H1 (cell line): ENCODE measurements around the gene DTX3. TPM values are rescaled to one million over a fixed set of nuclear protein-coding genes. Genes with fewer than 3 reads are reported as not detected.

Source experiments
- CTCF ChIA-PET: fragments of 300-600 bp; sonication (Branson Sonifier 250); formaldehyde crosslinking; loops from one replicate; lab custom pipeline; 2021; ENCODE audit not compliant: partially characterized antibody; lab: Charles Lee
- POLR2A ChIA-PET: fragments of 300-600 bp; sonication (Branson Sonifier 250); formaldehyde crosslinking; loops from one replicate; lab custom pipeline; 2021; ENCODE audit warnings: inconsistent platforms; ENCODE audit not compliant: partially characterized antibody; lab: Charles Lee
- DNase-seq, 2 experiments: peaks; one replicate each; pipeline versions ENCODE4 v3.0.0 to v3.0.0-alpha.2; 2010 to 2022; ENCODE audit warnings: low spot score in 2 of 2, low read depth in 1 of 2, mixed read lengths in 1 of 2
- FAIRE-seq: peaks from 2 replicates; lab custom pipeline; 2011; peaks lifted over from hg19 to GRCh38; lab: Jason Lieb, UNC
- H2AFZ ChIP-seq: 2 replicates; pipeline ENCODE4 v1.8.1; 2012; ENCODE audit warnings: low read length, inconsistent platforms
- H2AK5ac ChIP-seq: 2 replicates; pipeline ENCODE4 v1.6.1; 2013; ENCODE audit warnings: low read depth, low read length
- H2BK120ac ChIP-seq: replicated peaks from 2 replicates; pipeline ENCODE3; 2013; ENCODE audit warnings: low read depth, low read length, inconsistent platforms
- H2BK12ac ChIP-seq: 2 replicates; pipeline ENCODE4 v1.6.1; 2013; ENCODE audit warnings: low read depth, low read length
- H2BK15ac ChIP-seq: 2 replicates; pipeline ENCODE4 v1.6.1; 2013; ENCODE audit warnings: low read length
- H2BK20ac ChIP-seq: 2 replicates; pipeline ENCODE4 v1.6.1; 2013; ENCODE audit warnings: low read length
- H2BK5ac ChIP-seq: 2 replicates; pipeline ENCODE4 v1.6.1; 2013; ENCODE audit warnings: low read depth, low read length
- H3K14ac ChIP-seq: 2 replicates; pipeline ENCODE4 v1.6.1; 2013; ENCODE audit warnings: inconsistent platforms; ENCODE audit not compliant: insufficient read length
- H3K18ac ChIP-seq: 2 replicates; pipeline ENCODE4 v1.6.1; 2013; ENCODE audit warnings: low read length; ENCODE audit errors: extremely low read depth
- H3K23ac ChIP-seq: 2 replicates; pipeline ENCODE4 v1.6.1; 2013; ENCODE audit warnings: inconsistent platforms; ENCODE audit not compliant: insufficient read length
- H3K23me2 ChIP-seq: 2 replicates; pipeline ENCODE4 v1.6.1; 2013; ENCODE audit warnings: low read depth, low read length
- H3K27ac ChIP-seq: 2 replicates; pipeline ENCODE4 v1.6.1; 2011; ENCODE audit warnings: low read depth, low read length, inconsistent platforms
- H3K27me3 ChIP-seq, 4 experiments: replicated peaks in 1 of 4; 1 replicate in 1 of 4; 2 replicates in 3 of 4; pipeline versions ENCODE4 v1.6.1 to v1.8.1; 2011 to 2013; ENCODE audit warnings: low read length in 3 of 4, mild to moderate bottlenecking in 3 of 4, inconsistent platforms in 2 of 4, mixed read lengths in 2 of 4, moderate library complexity in 1 of 4; ENCODE audit not compliant: control insufficient read depth in 3 of 4, insufficient read depth in 3 of 4; ENCODE audit errors: extremely low read depth in 1 of 4
- H3K36me3 ChIP-seq, 4 experiments: 2 replicates each; pipeline versions ENCODE4 v1.6.1 to v1.8.1; 2011 to 2013; ENCODE audit warnings: mild to moderate bottlenecking in 4 of 4, low read length in 3 of 4, moderate library complexity in 2 of 4, control low read depth in 1 of 4, inconsistent platforms in 1 of 4; ENCODE audit not compliant: insufficient read depth in 4 of 4, control insufficient read depth in 2 of 4
- H3K4ac ChIP-seq: replicated peaks from 2 replicates; pipeline ENCODE3; 2013; ENCODE audit warnings: low read length, low read depth, mixed read lengths, inconsistent platforms; ENCODE audit not compliant: insufficient read length
- H3K4me1 ChIP-seq, 4 experiments: replicated peaks in 1 of 4; 1 replicate in 1 of 4; 2 replicates in 3 of 4; pipeline versions ENCODE4 v1.6.1 to v1.8.1; 2011 to 2013; ENCODE audit warnings: low read length in 3 of 4, inconsistent platforms in 2 of 4, mixed read lengths in 1 of 4; ENCODE audit not compliant: insufficient read depth in 4 of 4, control insufficient read depth in 3 of 4
- H3K4me2 ChIP-seq, 2 experiments: 2 replicates each; pipeline versions ENCODE4 v1.6.1 to v1.8.1; 2011 to 2013; ENCODE audit warnings: low read depth in 2 of 2, low read length in 2 of 2, control low read depth in 1 of 2, inconsistent platforms in 1 of 2, mild to moderate bottlenecking in 1 of 2; ENCODE audit not compliant: insufficient read depth in 1 of 2
- H3K4me3 ChIP-seq, 4 experiments: fragments of 200-600, 300-600 bp in 1 of 4; sonication (generic), shearing (Covaris generic), sonication (Bioruptor Twin) in 1 of 4; 2 replicates each; pipeline versions ENCODE4 v1.5.1 to v1.8.1; 2011 to 2016; ENCODE audit warnings: low read length in 4 of 4, low read depth in 3 of 4, control low read depth in 2 of 4, inconsistent platforms in 2 of 4, mild to moderate bottlenecking in 2 of 4, mixed read lengths in 1 of 4, moderate library complexity in 1 of 4; ENCODE audit not compliant: insufficient read depth in 2 of 4; ENCODE audit errors: extremely low read depth in 1 of 4
- H3K56ac ChIP-seq: replicated peaks from 2 replicates; pipeline ENCODE3; 2013; ENCODE audit warnings: low read depth, mild to moderate bottlenecking, mixed read lengths, low read length, inconsistent platforms; ENCODE audit not compliant: insufficient read length
- H3K79me1 ChIP-seq: 2 replicates; pipeline ENCODE4 v1.6.1; 2013; ENCODE audit warnings: low read depth, low read length, control low read depth
- H3K79me2 ChIP-seq, 2 experiments: 2 replicates each; pipeline versions ENCODE4 v1.6.1 to v1.8.1; 2012 to 2013; ENCODE audit warnings: low read length in 2 of 2, mild to moderate bottlenecking in 2 of 2, inconsistent platforms in 1 of 2; ENCODE audit not compliant: insufficient read depth in 2 of 2, control insufficient read depth in 1 of 2
- H3K9ac ChIP-seq, 4 experiments: replicated peaks in 1 of 4; 1 replicate in 1 of 4; 2 replicates in 3 of 4; pipeline versions ENCODE4 v1.6.1 to v1.8.1; 2011 to 2013; ENCODE audit warnings: low read depth in 3 of 4, low read length in 3 of 4, control low read depth in 2 of 4, mild to moderate bottlenecking in 2 of 4, moderate library complexity in 2 of 4, inconsistent platforms in 1 of 4; ENCODE audit errors: extremely low read depth in 1 of 4
- H3K9me3 ChIP-seq, 2 experiments: 2 replicates each; pipeline versions ENCODE4 v1.6.1 to v1.8.1; 2012 to 2013; ENCODE audit warnings: mild to moderate bottlenecking in 2 of 2, moderate library complexity in 2 of 2, control low read depth in 1 of 2, inconsistent platforms in 1 of 2, low read depth in 1 of 2, low read length in 1 of 2, mixed read lengths in 1 of 2; ENCODE audit not compliant: insufficient read depth in 2 of 2
- H4K20me1 ChIP-seq, 2 experiments: replicated peaks in 1 of 2; 2 replicates each; pipeline versions ENCODE3 to v1.8.1; 2011 to 2013; ENCODE audit warnings: inconsistent platforms in 2 of 2, low read length in 2 of 2, mild to moderate bottlenecking in 1 of 2; ENCODE audit not compliant: insufficient read depth in 2 of 2, control insufficient read depth in 1 of 2
- H4K5ac ChIP-seq: 2 replicates; pipeline ENCODE4 v1.6.1; 2013; ENCODE audit warnings: low read length, low read depth, mixed read lengths, inconsistent platforms; ENCODE audit not compliant: insufficient read length
- H4K8ac ChIP-seq: 2 replicates; pipeline ENCODE4 v1.8.0; 2013; ENCODE audit warnings: mild to moderate bottlenecking, moderate library complexity, low read length, inconsistent platforms; ENCODE audit not compliant: insufficient read depth; ENCODE audit errors: extremely low read depth
- H4K91ac ChIP-seq: replicated peaks from 2 replicates; pipeline ENCODE3; 2013; ENCODE audit warnings: low read length, mixed read lengths, inconsistent platforms; ENCODE audit not compliant: insufficient read length
- BRCA1 ChIP-seq: IDR thresholded peaks from 2 replicates; pipeline ENCODE4 v1.6.1; 2012; ENCODE audit warnings: low read depth, low read length, improper control_type of control experiment
- CEBPB ChIP-seq: IDR thresholded peaks from 2 replicates; pipeline ENCODE4 v1.6.1; 2012; ENCODE audit warnings: low read depth, low read length
- CHD1 ChIP-seq: IDR thresholded peaks from 2 replicates; pipeline ENCODE4 v1.6.1; 2012; ENCODE audit warnings: low read depth, low read length, improper control_type of control experiment
- HDAC6 ChIP-seq: IDR thresholded peaks from one replicate; pipeline ENCODE4 v1.7.1; 2012; ENCODE audit warnings: low read depth, mild to moderate bottlenecking, inconsistent platforms, low read length, moderate library complexity
- MAFK ChIP-seq: IDR thresholded peaks from 2 replicates; pipeline ENCODE4 v1.6.1; 2012; ENCODE audit warnings: low read depth, mild to moderate bottlenecking, improper control_type of control experiment, low read length
- NANOG ChIP-seq: IDR thresholded peaks from 2 replicates; pipeline ENCODE4 v1.6.1; 2011; ENCODE audit warnings: low read length, low read depth, mild to moderate bottlenecking, inconsistent platforms; ENCODE audit not compliant: insufficient read depth, poor library complexity, severe bottlenecking
- PHF8 ChIP-seq: fragments of 200-600 bp; sonication (generic); conservative IDR thresholded peaks from 2 replicates; pipeline ENCODE4 v1.7.1; 2012; ENCODE audit warnings: low read depth, mild to moderate bottlenecking, inconsistent platforms, low read length, moderate library complexity
- POLR2A ChIP-seq, 2 experiments: IDR thresholded peaks; 1 replicate in 1 of 2; 2 replicates in 1 of 2; pipeline ENCODE4 v1.6.1; 2011; ENCODE audit warnings: low read depth in 2 of 2, low read length in 2 of 2, mild to moderate bottlenecking in 2 of 2; ENCODE audit errors: control extremely low read depth in 1 of 2
- SIN3A ChIP-seq, 2 experiments: IDR thresholded peaks in 1 of 2; conservative IDR thresholded peaks in 1 of 2; 2 replicates each; pipeline ENCODE4 v1.6.1; 2011 to 2012; ENCODE audit warnings: low read length in 2 of 2, improper control_type of control experiment in 1 of 2, low read depth in 1 of 2, mild to moderate bottlenecking in 1 of 2
- SIRT6 ChIP-seq: IDR thresholded peaks from one replicate; pipeline ENCODE4 v1.7.1; 2012; ENCODE audit warnings: low read length, inconsistent platforms
- WGBS, 2 experiments: shearing (Covaris generic) in 1 of 2; methylation state at CpG; one replicate each; pipeline versions ENCODE4 v1.1.6 to v1.1.7; 2013 to 2015; ENCODE audit warnings: low lambda C conversion rate in 2 of 2, mixed read lengths in 2 of 2, inconsistent platforms in 1 of 2, low coverage in 1 of 2, missing lambda C conversion rate in 1 of 2; ENCODE audit not compliant: insufficient replicate concordance in 2 of 2, insufficient coverage in 1 of 2, insufficient read length in 1 of 2; ENCODE audit errors: extremely low coverage in 1 of 2, missing lambda C conversion rate in 1 of 2; 5-methylcytosine and 5-hydroxymethylcytosine counted together
- polyA plus RNA-seq, 7 experiments: library from polyadenylated mRNA; depleted of rRNA in 3 of 7; stranded (reverse) in 5 of 7; unstranded in 2 of 7; fragments of >200 nt in 5 of 7; fragments of 200-250 nt in 2 of 7; gene quantifications; 1 replicate in 5 of 7; 2 replicates in 1 of 7; 4 replicates in 1 of 7; pipeline versions ENCODE4 v1.2.1 to v1.2.3, GENCODE V29; 2011 to 2013; ENCODE audit warnings: missing spikeins in 2 of 7, mixed read lengths in 2 of 7
- total RNA-seq: library from RNA; stranded (reverse); fragmentation: NEBNext Ultra II Directional; extraction: Animal tissue kit (Norgen Biotek cat#: 25700); gene quantifications from 2 replicates; pipeline ENCODE4 v1.2.1, GENCODE V29; 2021
- TF ChIP-seq, protein P1 (sequence below): IDR thresholded peaks from 2 replicates; pipeline ENCODE4 v1.6.1; 2011; ENCODE audit warnings: low read length, improper control_type of control experiment

The DTX3 gene
- total and polyA plus RNA-seq, 2 of the 8 experiments (the other 6 are each of a cell fraction or from before 2014, with no cell fraction given) = 41.8 to 92.5 TPM

DNA sequence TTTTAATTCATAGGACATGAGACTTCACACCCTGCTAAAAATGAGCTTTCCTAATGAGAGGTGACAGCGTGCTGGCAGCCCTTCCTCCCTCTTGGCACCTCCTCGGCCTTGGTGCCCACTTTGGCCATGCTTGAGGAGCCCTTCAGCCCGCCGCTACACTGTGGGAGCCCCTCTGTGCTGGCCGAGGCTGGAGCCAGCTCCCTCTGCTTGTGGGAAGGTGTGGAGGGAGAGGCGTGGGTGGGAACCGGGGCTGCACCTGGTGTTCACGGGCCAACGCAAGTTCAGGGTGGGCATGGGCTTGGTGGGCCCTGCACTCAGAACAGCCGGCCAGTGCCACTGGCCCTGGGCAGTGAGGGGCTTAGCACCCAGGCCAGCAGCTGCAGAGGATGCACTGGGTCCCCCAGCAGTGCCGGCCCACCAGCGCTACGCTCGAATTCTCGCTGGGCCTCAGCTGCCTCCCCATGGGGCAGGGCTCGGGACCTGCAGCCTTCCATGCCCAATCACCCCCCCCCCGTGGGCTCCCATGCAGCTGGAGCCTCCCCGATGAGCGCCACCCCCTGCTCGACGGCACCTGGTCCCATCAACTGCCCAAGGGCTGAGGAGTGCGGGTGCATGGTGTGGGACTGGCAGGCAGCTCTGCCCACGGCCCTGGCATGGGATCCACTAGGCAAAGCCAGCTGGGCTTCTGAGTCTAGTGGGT lies 51.1 kb downstream of the DTX3 start:
- Histone ChIP-seq H3K9me3 (peaks cover 31 to 35% of the 10 kb centered on the region in 2 experiments), H4K91ac (no peak overlapping the region), H3K4ac (no peak overlapping the region), H4K20me1 (no peaks in the 10 kb centered on the region), H2AFZ (no peak overlapping the region), H2AK5ac (no peak overlapping the region), H3K4me3 (no peak overlapping the region), H3K23ac (no peak overlapping the region), H2BK15ac (no peak overlapping the region), H4K8ac (no peak overlapping the region), H3K9ac (no peak overlapping the region), H2BK120ac (no peak overlapping the region), H3K4me1 (no peaks in the 10 kb centered on the region), H3K79me2 (no peaks in the 10 kb centered on the region), H2BK20ac (no peak overlapping the region), H3K27ac (no peak overlapping the region), H3K4me2 (no peak overlapping the region), H3K14ac (no peak overlapping the region), H3K23me2 (no peaks in the 10 kb centered on the region), H3K36me3 (no peaks in the 10 kb centered on the region), H2BK5ac (no peak overlapping the region), H2BK12ac (no peak overlapping the region), H3K56ac (no peak overlapping the region), H3K27me3 (no peaks in the 10 kb centered on the region), H3K18ac (no peak overlapping the region), H3K79me1 (no peaks in the 10 kb centered on the region), H4K5ac (no peak overlapping the region)
- WGBS, 2 experiments = 90% methylated on average over 19 of the region's 23 CpGs; no CpG with 5 or more reads in 1 of the 2 experiments
- FAIRE-seq (no peak), DNase-seq (no peak)
- TF ChIP-seq SIN3A (conservative IDR thresholded peaks at IDR 0.05 in 1 of 2, IDR thresholded peaks at IDR 0.05 in 1 of 2; ENCODE audit: low read depth in 1 of 2, low read length in 2 of 2) (no peak), MAFK (no peak), HDAC6 (no peak), SIRT6 (no peak), CHD1 (no peak), POLR2A (IDR thresholded peaks at IDR 0.05; ENCODE audit: control extremely low read depth in 1 of 2, low read depth in 2 of 2, low read length in 2 of 2) (no peak), BRCA1 (no peak), PHF8 (no peak), CEBPB (no peak), NANOG (no peak)
- TF ChIP-seq, protein P1, sequence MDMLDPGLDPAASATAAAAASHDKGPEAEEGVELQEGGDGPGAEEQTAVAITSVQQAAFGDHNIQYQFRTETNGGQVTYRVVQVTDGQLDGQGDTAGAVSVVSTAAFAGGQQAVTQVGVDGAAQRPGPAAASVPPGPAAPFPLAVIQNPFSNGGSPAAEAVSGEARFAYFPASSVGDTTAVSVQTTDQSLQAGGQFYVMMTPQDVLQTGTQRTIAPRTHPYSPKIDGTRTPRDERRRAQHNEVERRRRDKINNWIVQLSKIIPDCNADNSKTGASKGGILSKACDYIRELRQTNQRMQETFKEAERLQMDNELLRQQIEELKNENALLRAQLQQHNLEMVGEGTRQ = no peak
- CTCF ChIA-PET = interaction anchor here (0.7 to 2.6 kb wide), 5 partner anchors 12 to 79 kb away, joined by 3 to 11 read pairs (median 5); partner anchors contain the start of gene OS9
- POLR2A ChIA-PET = interaction anchor here (0.6 kb wide), 1 partner anchor 73 kb away, joined by 4 read pairs; no protein-coding TSS in a partner anchor
